Measurements from ENCODE around the gene KCNAB1. TPM values are rescaled to one million over a fixed set of nuclear protein-coding genes. Genes with fewer than 3 reads are reported as not detected.

KCNAB1 gene
- total RNA-seq, 2 donors from 2014 or later = 0.07 to 0.74 TPM

DNA sequence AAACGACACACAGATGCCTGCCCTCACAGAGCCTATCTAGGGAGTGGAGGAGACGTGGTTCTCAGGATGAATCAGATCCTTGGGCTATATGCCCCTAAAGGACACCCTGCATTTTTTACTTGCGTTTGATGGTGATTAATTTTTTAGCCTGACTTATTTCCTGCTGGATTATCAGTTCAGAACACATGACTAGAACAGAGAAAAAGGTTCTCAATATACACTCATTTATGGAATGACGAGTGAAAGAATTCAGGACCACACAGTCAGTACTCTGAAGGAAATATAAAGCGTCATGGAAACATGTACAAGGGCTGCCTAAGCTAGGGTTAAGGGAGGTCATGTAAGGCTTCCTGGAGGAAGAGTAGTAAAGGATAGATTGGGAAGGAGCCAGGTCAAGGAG lies 312.8 kb downstream of the KCNAB1 start:
- no peaks in the 10 kb centered on the region for H3K9me3 ChIP-seq
- H3K27me3 ChIP-seq = no peaks in the 10 kb centered on the region
- no peaks in the 10 kb centered on the region for H3K36me3 ChIP-seq
- H3K27ac ChIP-seq = no peak overlapping the region
- H3K4me3 ChIP-seq = no peak overlapping the region
- no peak overlapping the region for H3K9ac ChIP-seq (ENCODE audit: low read depth in 2 of 2, low read length in 2 of 2)
- DNase-seq = no peak
- H3K4me1 ChIP-seq = no peaks in the 10 kb centered on the region
- no peak for TF ChIP-seq CTCF (IDR thresholded peaks at IDR 0.05)
- intact Hi-C loops (cut with DNase I) = no loop called here

GRCh38 chr3:156433910-156434309 lies 313.5 kb downstream of the KCNAB1 start:
- H3K9me3 ChIP-seq = no peaks in the 10 kb centered on the region
- no peak overlapping the region for H3K4me3 ChIP-seq
- intact Hi-C loops (cut with DNase I) = no loop called here
- DNase-seq = no peak
- no peak overlapping the region for H3K9ac ChIP-seq (ENCODE audit: low read depth in 2 of 2, low read length in 2 of 2)
- H3K27me3 ChIP-seq = no peaks in the 10 kb centered on the region
- no peak for TF ChIP-seq CTCF (IDR thresholded peaks at IDR 0.05)
- no peaks in the 10 kb centered on the region for H3K4me1 ChIP-seq
- H3K36me3 ChIP-seq = no peaks in the 10 kb centered on the region
- no peak overlapping the region for H3K27ac ChIP-seq

DNA sequence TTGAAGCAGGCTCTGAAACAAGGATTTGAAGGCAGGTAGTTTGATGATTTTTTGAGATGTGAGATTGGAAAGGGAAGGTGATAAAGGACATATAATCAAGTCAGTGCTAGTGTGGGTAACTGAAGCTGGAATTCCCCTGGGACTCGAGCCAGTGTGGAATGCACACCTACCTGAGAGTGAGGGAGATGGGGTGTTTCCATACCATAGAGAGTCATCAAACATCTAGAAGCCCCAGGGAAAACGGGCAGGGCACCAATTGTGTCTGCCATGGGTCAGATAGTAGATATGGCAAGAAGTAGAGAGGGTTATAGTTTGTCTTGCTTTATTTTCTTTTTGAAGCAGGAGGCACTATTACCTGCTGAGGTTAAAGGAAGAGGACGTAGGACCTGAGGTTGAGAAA lies 314.5 kb downstream of the KCNAB1 start:
- Histone ChIP-seq H3K9ac (ENCODE audit: low read depth in 2 of 2, low read length in 2 of 2) (no peak overlapping the region), H3K36me3 (no peaks in the 10 kb centered on the region), H3K27ac (no peak overlapping the region), H3K27me3 (no peaks in the 10 kb centered on the region), H3K4me1 (no peaks in the 10 kb centered on the region), H3K9me3 (no peaks in the 10 kb centered on the region), H3K4me3 (no peak overlapping the region)
- DNase-seq = no peak
- intact Hi-C loops (cut with DNase I) = no loop called here
- no peak for TF ChIP-seq CTCF (IDR thresholded peaks at IDR 0.05)

DNA sequence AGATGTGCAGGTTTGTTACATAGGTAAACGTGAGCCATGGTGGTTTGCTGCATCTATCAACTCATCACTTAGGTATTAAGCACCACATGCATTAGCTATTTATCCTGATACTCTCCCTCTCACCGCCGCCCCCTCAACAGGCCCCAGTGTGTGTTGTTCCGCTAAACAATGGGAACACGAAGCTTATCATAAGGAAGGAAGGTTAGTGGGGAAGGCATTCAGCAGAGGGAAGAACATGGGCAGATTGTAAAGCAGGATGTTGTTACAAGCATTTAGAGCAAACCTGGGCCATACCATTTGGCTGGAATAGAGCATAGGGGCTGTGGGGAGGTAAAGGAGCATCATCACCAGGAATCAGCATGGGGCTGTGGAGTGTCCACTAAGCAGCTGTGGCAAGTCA lies 322.7 kb downstream of the KCNAB1 start:
- no peak overlapping the region for H3K4me3 ChIP-seq
- H3K27me3 ChIP-seq = no peaks in the 10 kb centered on the region
- intact Hi-C loops (cut with DNase I) = no loop called here
- no peak for TF ChIP-seq CTCF (IDR thresholded peaks at IDR 0.05)
- no peak for DNase-seq
- no peaks in the 10 kb centered on the region for H3K9me3 ChIP-seq
- no peak overlapping the region for H3K9ac ChIP-seq (ENCODE audit: low read depth in 2 of 2, low read length in 2 of 2)
- H3K4me1 ChIP-seq = no peaks in the 10 kb centered on the region
- H3K27ac ChIP-seq = no peak overlapping the region
- no peaks in the 10 kb centered on the region for H3K36me3 ChIP-seq

GRCh38 chr3:156445117-156446090 lies 325.0 kb downstream of the KCNAB1 start:
- intact Hi-C loops (cut with DNase I) = no loop called here
- Histone ChIP-seq H3K9me3 (no peaks in the 10 kb centered on the region), H3K4me1 (no peaks in the 10 kb centered on the region), H3K4me3 (no peak overlapping the region), H3K27ac (no peak overlapping the region), H3K9ac (ENCODE audit: low read depth in 2 of 2, low read length in 2 of 2) (no peak overlapping the region), H3K27me3 (no peaks in the 10 kb centered on the region), H3K36me3 (no peaks in the 10 kb centered on the region)
- TF ChIP-seq CTCF (IDR thresholded peaks at IDR 0.05) = no peak
- DNase-seq = no peak

All from colonic mucosa (tissue), 4 donors.